ENCODE data around the gene DEPP1.

DNA sequence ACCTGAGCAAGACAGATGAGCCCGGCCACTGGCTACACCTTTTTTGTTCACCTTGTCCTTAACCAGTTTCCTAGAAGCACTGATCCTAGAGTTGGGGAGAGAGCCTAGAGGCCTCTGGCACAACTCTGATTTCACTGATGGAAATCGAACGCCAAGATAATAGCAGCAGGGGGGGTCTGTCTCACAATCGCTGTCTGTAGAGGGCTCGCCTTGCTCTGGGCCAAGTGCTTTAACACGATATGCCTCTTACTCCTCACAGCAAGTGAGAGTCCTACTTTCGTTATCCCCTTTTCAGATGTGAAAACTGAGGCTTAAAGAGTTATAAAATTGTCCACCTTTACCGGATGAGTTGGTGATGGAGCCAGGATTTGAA lies 18.5 kb downstream of the DEPP1 start:
- TF ChIP-seq POLR2A (IDR thresholded peaks at IDR 0.05; ENCODE audit: low read depth, low read length) (no peak), CTCF (conservative IDR thresholded peaks at IDR 0.05; ENCODE audit: low read depth, low read length) (no peak), MXI1 (IDR thresholded peaks at IDR 0.05; ENCODE audit: borderline replicate concordance, low read depth, low read length) (no peak), USF2 (IDR thresholded peaks at IDR 0.05; ENCODE audit: low read depth, low read length) (no peak), CHD1 (IDR thresholded peaks at IDR 0.05; ENCODE audit: low read depth, low read length) (no peak), CEBPB (IDR thresholded peaks at IDR 0.05; ENCODE audit: low read depth, low read length) (no peak), SMC3 (IDR thresholded peaks at IDR 0.05; ENCODE audit: low read depth, low read length) (no peak), FOS (IDR thresholded peaks at IDR 0.05; ENCODE audit: low read depth, low read length) (no peak), RFX5 (IDR thresholded peaks at IDR 0.05; ENCODE audit: low read depth, low read length) (no peak), MAZ (IDR thresholded peaks at IDR 0.05; ENCODE audit: borderline replicate concordance, low read depth, low read length) (no peak)
- TF ChIP-seq, protein P1, sequence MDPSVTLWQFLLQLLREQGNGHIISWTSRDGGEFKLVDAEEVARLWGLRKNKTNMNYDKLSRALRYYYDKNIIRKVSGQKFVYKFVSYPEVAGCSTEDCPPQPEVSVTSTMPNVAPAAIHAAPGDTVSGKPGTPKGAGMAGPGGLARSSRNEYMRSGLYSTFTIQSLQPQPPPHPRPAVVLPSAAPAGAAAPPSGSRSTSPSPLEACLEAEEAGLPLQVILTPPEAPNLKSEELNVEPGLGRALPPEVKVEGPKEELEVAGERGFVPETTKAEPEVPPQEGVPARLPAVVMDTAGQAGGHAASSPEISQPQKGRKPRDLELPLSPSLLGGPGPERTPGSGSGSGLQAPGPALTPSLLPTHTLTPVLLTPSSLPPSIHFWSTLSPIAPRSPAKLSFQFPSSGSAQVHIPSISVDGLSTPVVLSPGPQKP (IDR thresholded peaks at IDR 0.05; ENCODE audit: borderline replicate concordance, low read depth, low read length): no peak

Data from IMR-90 (cell line).